Measurements from ENCODE around the gene DCUN1D1. TPM values are rescaled to one million over a fixed set of nuclear protein-coding genes. Genes with fewer than 3 reads are reported as not detected.

The DCUN1D1 gene
- total RNA-seq, 1 experiment from 2014 or later, result 71.7 TPM

DNA sequence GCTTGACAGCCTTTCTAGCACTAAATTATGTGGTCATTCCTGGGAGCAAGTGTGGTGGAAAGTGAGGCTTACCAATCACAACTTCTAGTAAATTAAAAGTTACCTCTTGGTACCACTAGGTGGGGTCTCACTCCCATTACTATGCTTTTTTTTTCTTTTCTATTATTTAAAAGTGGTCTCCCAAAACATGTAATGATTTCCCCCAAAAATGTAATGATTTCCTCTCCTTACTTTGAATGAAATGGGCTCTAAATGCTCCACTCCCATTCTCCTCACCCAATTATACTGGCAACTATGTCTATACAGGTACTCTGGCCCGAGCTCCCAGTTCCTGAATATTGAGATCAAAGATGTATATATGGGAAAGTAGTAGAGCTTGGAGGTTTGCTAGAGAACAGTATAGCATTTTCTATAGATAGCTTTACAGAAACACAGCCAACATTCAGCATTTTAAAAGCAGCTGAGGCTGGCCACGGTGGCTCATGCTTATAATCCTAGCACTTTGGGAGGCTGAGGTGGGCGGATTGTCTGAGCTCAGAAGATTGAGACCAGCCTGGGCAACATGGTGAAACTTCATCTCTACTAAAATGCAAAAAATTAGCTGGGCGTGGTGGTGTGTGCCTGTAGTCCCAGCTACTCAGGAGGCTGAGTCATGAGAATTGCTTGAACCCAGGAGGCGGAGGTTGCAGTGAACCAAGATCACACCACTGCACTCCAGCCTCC, 70.9 kb downstream of the DCUN1D1 start:
- no peak overlapping the region for H4K91ac ChIP-seq (ENCODE audit: insufficient read length, low read depth, low read length)
- Mint-ChIP-seq H3K4me3 (no peak overlapping the region), H3K4me1 (peaks cover 8 to 12% of the 10 kb centered on the region in 2 experiments), H3K36me3 (ENCODE audit: insufficient read depth in 1 of 3, low read depth in 3 of 3) (peaks cover 0 to 5% (median 3%) of the 10 kb centered on the region in 3 experiments; a peak in 1 of 7 replicates), H3K9me3 (no peaks in the 10 kb centered on the region), H3K27ac (no peak overlapping the region), H3K27me3 (ENCODE audit: low read depth) (no peaks in the 10 kb centered on the region)
- no peak overlapping the region for H2BK12ac ChIP-seq (ENCODE audit: insufficient read length, low read depth, low read length)
- no peaks in the 10 kb centered on the region for H3K79me1 ChIP-seq (ENCODE audit: insufficient read depth, low read depth, low read length, poor library complexity, severe bottlenecking)
- no peak overlapping the region for H2AFZ ChIP-seq (ENCODE audit: low read length)
- no peak overlapping the region for H2BK5ac ChIP-seq (ENCODE audit: insufficient read length, low read length)
- TF ChIP-seq, protein P1, sequence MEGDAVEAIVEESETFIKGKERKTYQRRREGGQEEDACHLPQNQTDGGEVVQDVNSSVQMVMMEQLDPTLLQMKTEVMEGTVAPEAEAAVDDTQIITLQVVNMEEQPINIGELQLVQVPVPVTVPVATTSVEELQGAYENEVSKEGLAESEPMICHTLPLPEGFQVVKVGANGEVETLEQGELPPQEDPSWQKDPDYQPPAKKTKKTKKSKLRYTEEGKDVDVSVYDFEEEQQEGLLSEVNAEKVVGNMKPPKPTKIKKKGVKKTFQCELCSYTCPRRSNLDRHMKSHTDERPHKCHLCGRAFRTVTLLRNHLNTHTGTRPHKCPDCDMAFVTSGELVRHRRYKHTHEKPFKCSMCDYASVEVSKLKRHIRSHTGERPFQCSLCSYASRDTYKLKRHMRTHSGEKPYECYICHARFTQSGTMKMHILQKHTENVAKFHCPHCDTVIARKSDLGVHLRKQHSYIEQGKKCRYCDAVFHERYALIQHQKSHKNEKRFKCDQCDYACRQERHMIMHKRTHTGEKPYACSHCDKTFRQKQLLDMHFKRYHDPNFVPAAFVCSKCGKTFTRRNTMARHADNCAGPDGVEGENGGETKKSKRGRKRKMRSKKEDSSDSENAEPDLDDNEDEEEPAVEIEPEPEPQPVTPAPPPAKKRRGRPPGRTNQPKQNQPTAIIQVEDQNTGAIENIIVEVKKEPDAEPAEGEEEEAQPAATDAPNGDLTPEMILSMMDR (conservative IDR thresholded peaks at IDR 0.05), result peak; percentile 78
- no peak overlapping the region for H2BK20ac ChIP-seq (ENCODE audit: low read depth, low read length, poor library complexity, severe bottlenecking)
- no peak overlapping the region for H3K4me2 ChIP-seq (ENCODE audit: insufficient read depth, insufficient read length, low read length)
- no peak overlapping the region for H3K4ac ChIP-seq (ENCODE audit: low read depth, low read length)
- no peak overlapping the region for H3T11ph ChIP-seq (ENCODE audit: low read length)
- H3K18ac ChIP-seq (ENCODE audit: insufficient read length, low read depth, low read length), result no peak overlapping the region
- H3K23me2 ChIP-seq (ENCODE audit: insufficient read length, low read depth, low read length, poor library complexity, severe bottlenecking), result no peaks in the 10 kb centered on the region
- H4K5ac ChIP-seq (ENCODE audit: insufficient read length, low read depth, low read length), result no peak overlapping the region
- WGBS (ENCODE audit: extremely low coverage, insufficient read length, low lambda C conversion rate), result no CpG with 5 or more reads among the region's 5 CpGs
- H3K79me2 ChIP-seq (ENCODE audit: insufficient read depth, low read length), result no peaks in the 10 kb centered on the region
- no peaks in the 10 kb centered on the region for H3K4me1 ChIP-seq (ENCODE audit: insufficient read depth, low read length)
- no peak overlapping the region for H2AK5ac ChIP-seq (ENCODE audit: insufficient read length, low read length)
- no peak overlapping the region for H4K8ac ChIP-seq (replicated peaks; ENCODE audit: insufficient read length, low read depth, low read length)
- no peaks in the 10 kb centered on the region for H4K20me1 ChIP-seq (ENCODE audit: control insufficient read depth, insufficient read depth, insufficient read length)
- no peak overlapping the region for H3K23ac ChIP-seq (ENCODE audit: insufficient read length, low read depth, low read length)
- H3K9ac ChIP-seq (ENCODE audit: extremely low read depth, insufficient read length, low read length), result no peak overlapping the region
- H2BK120ac ChIP-seq (ENCODE audit: low read depth, low read length, poor library complexity, severe bottlenecking), result no peak overlapping the region
- no peak overlapping the region for H3K56ac ChIP-seq (ENCODE audit: insufficient read length, low read depth, low read length)
- DNase-seq, result no peak
- no peaks in the 10 kb centered on the region for H3K9me3 ChIP-seq (ENCODE audit: control insufficient read depth, low read depth, low read length)
- no peak overlapping the region for H2BK15ac ChIP-seq (ENCODE audit: low read depth, low read length)
- no peak overlapping the region for H3K14ac ChIP-seq (ENCODE audit: insufficient read depth, low read length)
- H3K27ac ChIP-seq (ENCODE audit: insufficient read length, low read depth, low read length), result no peak overlapping the region
- no peaks in the 10 kb centered on the region for H3K27me3 ChIP-seq (ENCODE audit: insufficient read depth, low read length)
